DND-41 (cell line): ENCODE results near the gene PDIA5.

Experiments
- CTCF ChIP-seq: IDR thresholded peaks from 2 replicates; pipeline ENCODE4 v1.5.1; 2012; ENCODE audit warnings: borderline replicate concordance, low read length, moderate library complexity, mild to moderate bottlenecking; ENCODE audit not compliant: poor library complexity, severe bottlenecking; ENCODE audit errors: extremely low read depth
- EZH2 ChIP-seq: IDR thresholded peaks from 3 replicates; pipeline ENCODE4 v1.6.1; 2012; ENCODE audit warnings: borderline replicate concordance, low read depth, mild to moderate bottlenecking, moderate library complexity, low read length, inconsistent platforms; ENCODE audit not compliant: severe bottlenecking

- TF ChIP-seq CTCF (no peak), EZH2 (no peak)
Measured at GRCh38 chr3:123090728-123091531, 24.1 kb downstream of the PDIA5 start.
